ENCODE measurements around the gene SLC23A3. TPM values are rescaled to one million over a fixed set of nuclear protein-coding genes. Genes with fewer than 3 reads are reported as not detected.
A peak's percentile ranks its signal among the peaks of the same experiment; 100 is the strongest.

The SLC23A3 gene
- total RNA-seq, 2 donors from 2014 or later, result 1.4 to 3.4 TPM

GRCh38 chr2:219210886-219211362 is 41.1 kb upstream of the SLC23A3 start:
- no peak overlapping the region for H3K27ac ChIP-seq
- H3K4me3 ChIP-seq, result no peak overlapping the region
- no peak for DNase-seq (ENCODE audit: low spot score)
- peaks cover 25% of the 10 kb centered on the region for H3K36me3 ChIP-seq
- no peaks in the 10 kb centered on the region for H3K9me3 ChIP-seq
- H3K27me3 ChIP-seq (replicated peaks; ENCODE audit: insufficient read depth), result no peaks in the 10 kb centered on the region
- no peak for ATAC-seq (ENCODE audit: insufficient number of reproducible peaks, low FRiP score, low read depth)
- TF ChIP-seq CTCF (IDR thresholded peaks at IDR 0.05), result no peak
- H3K4me1 ChIP-seq (ENCODE audit: control insufficient read depth in 1 of 2, low read depth in 2 of 2), result peaks cover 13 to 22% of the 10 kb centered on the region in 2 donors

- H3K27ac ChIP-seq, result no peak overlapping the region
- no peaks in the 10 kb centered on the region for H3K27me3 ChIP-seq (replicated peaks; ENCODE audit: insufficient read depth)
- no peak for TF ChIP-seq CTCF (IDR thresholded peaks at IDR 0.05)
- ATAC-seq (ENCODE audit: insufficient number of reproducible peaks, low FRiP score, low read depth) (no peak), DNase-seq (ENCODE audit: low spot score) (no peak)
- peaks cover 25% of the 10 kb centered on the region for H3K36me3 ChIP-seq
- no peak overlapping the region for H3K4me3 ChIP-seq
- H3K9me3 ChIP-seq, result no peaks in the 10 kb centered on the region
- peaks cover 15 to 25% of the 10 kb centered on the region in 2 donors for H3K4me1 ChIP-seq (ENCODE audit: control insufficient read depth in 1 of 2, low read depth in 2 of 2)
Observed at GRCh38 chr2:219210196-219210885, 40.5 kb upstream of the SLC23A3 start.

DNA sequence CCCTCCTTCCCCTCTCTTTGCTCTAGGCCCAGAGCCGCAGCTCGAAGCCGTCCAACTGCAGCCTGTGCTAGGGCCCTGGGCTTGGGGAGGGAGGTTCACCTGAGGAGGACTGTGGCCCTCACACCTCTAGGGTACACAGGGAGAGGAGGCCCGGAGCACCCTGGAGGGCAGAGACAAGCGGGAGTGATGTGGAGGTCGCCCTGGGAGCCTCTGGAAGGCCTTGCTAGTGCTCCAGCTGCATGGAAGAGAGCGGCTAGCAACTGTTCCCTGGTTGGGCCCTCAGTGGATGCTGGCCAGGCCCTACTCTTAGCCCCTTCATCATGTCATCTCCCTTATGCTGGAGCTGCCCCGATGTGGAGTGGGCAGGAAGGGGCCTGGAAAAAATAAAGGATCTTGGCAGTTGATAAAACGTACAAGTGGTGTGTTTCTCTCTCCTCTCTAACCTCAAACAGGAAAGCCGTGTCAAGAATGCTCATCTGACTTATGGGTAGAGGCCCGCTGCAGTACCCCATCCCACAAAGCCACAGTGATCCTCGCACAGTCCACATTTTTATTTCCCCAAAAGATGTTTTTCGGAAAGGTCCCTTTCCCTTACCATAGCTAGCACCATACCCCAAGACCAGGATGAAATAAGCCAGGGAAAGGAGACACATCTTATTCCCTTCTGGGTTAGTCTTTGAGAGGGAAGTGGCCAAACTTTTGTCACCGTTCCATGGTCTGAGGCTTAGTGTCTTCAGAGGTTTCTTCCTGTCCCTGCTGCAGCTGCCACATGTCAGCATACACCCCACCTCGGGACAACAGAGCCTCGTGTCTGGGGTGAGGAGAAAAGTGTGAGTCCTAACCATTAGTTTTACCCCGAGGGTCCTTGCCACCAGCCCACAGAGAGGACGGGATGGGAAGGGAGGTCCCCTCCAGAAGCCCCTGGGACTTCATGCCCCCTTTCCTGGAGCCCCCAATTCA is 39.7 kb upstream of the SLC23A3 start:
- Histone ChIP-seq H3K9me3 (no peaks in the 10 kb centered on the region), H3K27ac (no peak overlapping the region), H3K4me1 (ENCODE audit: control insufficient read depth in 1 of 2, low read depth in 2 of 2) (peaks cover 15 to 25% of the 10 kb centered on the region in 2 donors), H3K4me3 (no peak overlapping the region), H3K27me3 (replicated peaks; ENCODE audit: insufficient read depth) (no peaks in the 10 kb centered on the region), H3K36me3 (peaks cover 21% of the 10 kb centered on the region)
- TF ChIP-seq CTCF (IDR thresholded peaks at IDR 0.05), result no peak
- DNase-seq (ENCODE audit: low spot score), result no peak
- ATAC-seq (ENCODE audit: insufficient number of reproducible peaks, low FRiP score, low read depth), result no peak

DNA sequence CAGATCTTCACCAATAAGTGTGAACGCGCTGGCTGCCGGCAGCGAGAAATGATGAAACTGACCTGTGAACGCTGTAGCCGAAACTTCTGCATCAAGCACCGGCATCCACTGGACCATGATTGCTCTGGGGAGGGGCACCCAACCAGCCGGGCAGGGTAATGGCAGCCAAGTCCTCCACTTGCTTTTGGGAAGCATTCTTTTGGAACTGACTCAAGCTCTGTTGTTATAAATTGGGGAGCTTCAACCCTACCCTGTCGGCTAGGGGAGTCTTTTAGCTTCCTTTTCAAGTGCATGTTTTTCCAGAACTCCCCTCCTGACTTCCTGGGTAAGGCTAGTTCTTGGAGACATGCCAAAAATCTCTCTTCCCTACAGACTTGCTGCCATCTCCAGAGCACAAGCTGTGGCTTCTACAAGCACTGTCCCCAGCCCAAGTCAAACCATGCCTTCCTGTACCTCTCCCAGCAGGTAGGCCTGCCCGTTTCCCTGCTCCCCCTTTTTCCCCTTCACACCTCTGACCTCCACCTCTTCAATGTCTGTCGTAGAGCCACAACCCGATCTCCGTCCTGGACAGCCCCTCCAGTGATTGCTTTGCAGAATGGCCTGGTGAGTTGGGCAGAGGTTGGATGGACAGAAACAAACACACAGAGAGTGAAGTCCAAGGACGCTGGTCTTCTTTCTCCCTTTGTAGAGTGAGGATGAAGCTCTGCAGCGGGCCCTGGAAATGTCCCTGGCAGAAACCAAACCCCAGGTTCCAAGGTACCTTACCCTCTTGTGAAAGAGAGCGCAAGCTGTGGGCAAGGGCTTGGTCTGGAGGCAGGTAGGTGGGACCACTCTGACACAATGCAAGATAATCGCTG is 38.3 kb upstream of the SLC23A3 start:
- DNase-seq (ENCODE audit: low spot score) (no peak), ATAC-seq (ENCODE audit: insufficient number of reproducible peaks, low FRiP score, low read depth) (no peak)
- peaks cover 11% of the 10 kb centered on the region for H3K36me3 ChIP-seq
- no peaks in the 10 kb centered on the region for H3K9me3 ChIP-seq
- peak overlapping the region; percentile 85 to 93 for H3K27ac ChIP-seq
- peaks cover 15 to 25% of the 10 kb centered on the region in 2 donors for H3K4me1 ChIP-seq (ENCODE audit: control insufficient read depth in 1 of 2, low read depth in 2 of 2)
- no peak for TF ChIP-seq CTCF (IDR thresholded peaks at IDR 0.05)
- no peaks in the 10 kb centered on the region for H3K27me3 ChIP-seq (replicated peaks; ENCODE audit: insufficient read depth)
- H3K4me3 ChIP-seq, result peak overlapping the region; percentile 91
